ENCODE measurements around the gene IGF2R.

DNA sequence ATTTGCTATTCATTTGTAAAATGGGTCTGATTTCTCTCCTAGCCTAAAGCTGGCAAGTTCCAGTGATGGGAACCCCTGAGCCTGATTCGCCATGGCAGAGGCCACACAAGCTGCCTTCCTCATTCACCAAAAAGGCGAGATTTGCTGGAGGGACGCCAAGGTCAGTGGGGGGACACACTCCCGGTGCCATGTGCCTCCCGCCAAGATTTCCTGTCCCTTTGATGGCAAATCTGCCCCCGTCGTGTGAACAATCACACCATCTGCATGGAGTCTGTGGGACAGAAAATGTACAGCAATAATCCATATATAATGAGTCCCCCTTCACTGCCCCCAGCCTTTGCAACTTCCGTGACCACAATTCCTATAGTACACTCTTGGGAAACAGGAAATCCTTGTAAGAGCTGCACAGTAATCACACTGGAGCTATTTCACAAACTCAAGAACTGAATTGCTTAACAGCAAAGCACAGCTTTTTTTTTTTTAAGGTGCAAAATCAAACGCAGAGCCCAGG is 15.7 kb upstream of the IGF2R start:
- TF ChIP-seq EZH2 (IDR thresholded peaks at IDR 0.05; ENCODE audit: insufficient read depth, poor library complexity, severe bottlenecking) (no peak), EZH2phosphoT487 (IDR thresholded peaks at IDR 0.05; ENCODE audit: insufficient read depth, low read depth) (no peak)
